ENCODE results near the gene POFUT1. TPM values are rescaled to one million over a fixed set of nuclear protein-coding genes. Genes with fewer than 3 reads are reported as not detected.
A peak's percentile ranks its signal among the peaks of the same experiment; 100 is the strongest.
"Not testable (repeated sequence)": the region's sequence is repeated elsewhere in the genome, so short reads cannot be mapped to it uniquely, and the experiment has no call there.

Gene POFUT1
- total RNA-seq, 1 experiment from 2014 or later, result 111 TPM

GRCh38 chr20:32234135-32234808 is 26.6 kb downstream of the POFUT1 start:
- DNase-seq (ENCODE audit: low read depth), result no peak

- DNase-seq (ENCODE audit: low read depth), result no peak
These were observed 27.8 kb downstream of the POFUT1 start for GRCh38 chr20:32235331-32236047.

- DNase-seq (ENCODE audit: low read depth), result no peak
These were observed 28.4 kb downstream of the POFUT1 start for GRCh38 chr20:32236048-32236533.

- DNase-seq (ENCODE audit: low read depth), result no peak
These were observed 29.1 kb downstream of the POFUT1 start for GRCh38 chr20:32236819-32237218.

- DNase-seq (ENCODE audit: low read depth), result no peak
These were observed 29.7 kb downstream of the POFUT1 start for GRCh38 chr20:32237419-32237818.

GRCh38 chr20:32238483-32239425 is 31.1 kb downstream of the POFUT1 start:
- DNase-seq (ENCODE audit: low read depth), result no peak

- DNase-seq (ENCODE audit: low read depth), result no peak
These were observed 32.5 kb downstream of the POFUT1 start for GRCh38 chr20:32240205-32240604.

- no peak for DNase-seq (ENCODE audit: low read depth)
These were observed 34.1 kb downstream of the POFUT1 start for GRCh38 chr20:32241807-32242206.

- no peak for DNase-seq (ENCODE audit: low read depth)
These were observed 36.6 kb downstream of the POFUT1 start for GRCh38 chr20:32244150-32244823.

GRCh38 chr20:32244959-32245358 is 37.3 kb downstream of the POFUT1 start:
- no peak for DNase-seq (ENCODE audit: low read depth)

GRCh38 chr20:32246208-32246607 is 38.5 kb downstream of the POFUT1 start:
- not testable (repeated sequence) for DNase-seq (ENCODE audit: low read depth)

GRCh38 chr20:32248043-32248442 is 40.4 kb downstream of the POFUT1 start:
- peak; percentile 21 for DNase-seq (ENCODE audit: low read depth)

GRCh38 chr20:32249030-32249738 is 41.5 kb downstream of the POFUT1 start:
- DNase-seq (ENCODE audit: low read depth), result no peak

- DNase-seq (ENCODE audit: low read depth), result no peak
These were observed 43.8 kb downstream of the POFUT1 start for GRCh38 chr20:32251470-32251869.

- no peak for DNase-seq (ENCODE audit: low read depth)
These were observed 44.5 kb downstream of the POFUT1 start for GRCh38 chr20:32252189-32252588.

- not testable (repeated sequence) for DNase-seq (ENCODE audit: low read depth)
These were observed 53.3 kb downstream of the POFUT1 start for GRCh38 chr20:32260973-32261372.

GRCh38 chr20:32261644-32262043 is 54.0 kb downstream of the POFUT1 start:
- no peak for DNase-seq (ENCODE audit: low read depth)

GRCh38 chr20:32263398-32263954 is 55.8 kb downstream of the POFUT1 start:
- peak; percentile 54 for DNase-seq (ENCODE audit: low read depth)

- DNase-seq (ENCODE audit: low read depth), result no peak
These were observed 63.9 kb downstream of the POFUT1 start for GRCh38 chr20:32271620-32272019.

GRCh38 chr20:32274359-32274758 is 66.7 kb downstream of the POFUT1 start:
- no peak for DNase-seq (ENCODE audit: low read depth)
